ENCODE measurements around the gene TSPAN4.

TSPAN4 gene

GRCh38 chr11:898540-899190 lies 56.0 kb downstream of the TSPAN4 start:
- Histone ChIP-seq H3K18ac (ENCODE audit: low read length) (no peak overlapping the region), H4K5ac (ENCODE audit: low read length) (no peak overlapping the region), H4K8ac (ENCODE audit: low read depth, low read length) (no peak overlapping the region), H3K79me2 (ENCODE audit: control insufficient read depth, insufficient read depth, low read length) (no peaks in the 10 kb centered on the region), H3K36me3 (ENCODE audit: control insufficient read depth, insufficient read depth, low read length) (peaks cover 11% of the 10 kb centered on the region), H2BK5ac (ENCODE audit: low read length) (no peak overlapping the region), H3K56ac (ENCODE audit: low read length) (no peak overlapping the region), H3K27ac (ENCODE audit: low read depth, low read length) (no peak overlapping the region), H3K4ac (ENCODE audit: low read depth, low read length) (no peak overlapping the region), H3K27me3 (ENCODE audit: insufficient read depth, low read length, poor library complexity) (no peaks in the 10 kb centered on the region), H3K4me2 (ENCODE audit: low read length) (no peak overlapping the region), H2BK15ac (replicated peaks; ENCODE audit: low read depth) (no peak overlapping the region), H2AK5ac (ENCODE audit: low read length) (no peak overlapping the region), H3K4me1 (ENCODE audit: control insufficient read depth, low read depth, low read length) (no peaks in the 10 kb centered on the region), H3K4me3 (ENCODE audit: low read length) (no peak overlapping the region), H3K23ac (ENCODE audit: low read length) (no peak overlapping the region), H3K9ac (ENCODE audit: low read length) (no peak overlapping the region), H2BK120ac (ENCODE audit: low read depth, low read length) (no peak overlapping the region), H3K79me1 (ENCODE audit: low read length) (no peaks in the 10 kb centered on the region)
- WGBS (ENCODE audit: extremely low coverage, insufficient coverage, low lambda C conversion rate), result no CpG with 5 or more reads among the region's 22 CpGs
- DNase-seq, result peak; percentile 31

GRCh38 chr11:899724-900123 lies 57.1 kb downstream of the TSPAN4 start:
- no peaks in the 10 kb centered on the region for H3K4me1 ChIP-seq (ENCODE audit: control insufficient read depth, low read depth, low read length)
- no peak overlapping the region for H3K18ac ChIP-seq (ENCODE audit: low read length)
- H3K36me3 ChIP-seq (ENCODE audit: control insufficient read depth, insufficient read depth, low read length), result peaks cover 13% of the 10 kb centered on the region
- no peaks in the 10 kb centered on the region for H3K27me3 ChIP-seq (ENCODE audit: insufficient read depth, low read length, poor library complexity)
- no peak overlapping the region for H2AK5ac ChIP-seq (ENCODE audit: low read length)
- H2BK120ac ChIP-seq (ENCODE audit: low read depth, low read length), result no peak overlapping the region
- no peak overlapping the region for H2BK15ac ChIP-seq (replicated peaks; ENCODE audit: low read depth)
- H2BK5ac ChIP-seq (ENCODE audit: low read length), result no peak overlapping the region
- H3K79me1 ChIP-seq (ENCODE audit: low read length), result no peaks in the 10 kb centered on the region
- no peak overlapping the region for H4K5ac ChIP-seq (ENCODE audit: low read length)
- no peak overlapping the region for H3K4ac ChIP-seq (ENCODE audit: low read depth, low read length)
- no peak overlapping the region for H3K23ac ChIP-seq (ENCODE audit: low read length)
- no peak overlapping the region for H3K9ac ChIP-seq (ENCODE audit: low read length)
- no peak overlapping the region for H3K4me2 ChIP-seq (ENCODE audit: low read length)
- DNase-seq, result no peak
- H3K4me3 ChIP-seq (ENCODE audit: low read length), result no peak overlapping the region
- no peak overlapping the region for H3K56ac ChIP-seq (ENCODE audit: low read length)
- H3K27ac ChIP-seq (ENCODE audit: low read depth, low read length), result no peak overlapping the region
- WGBS (ENCODE audit: extremely low coverage, insufficient coverage, low lambda C conversion rate), result no CpG with 5 or more reads among the region's 11 CpGs
- no peaks in the 10 kb centered on the region for H3K79me2 ChIP-seq (ENCODE audit: control insufficient read depth, insufficient read depth, low read length)
- H4K8ac ChIP-seq (ENCODE audit: low read depth, low read length), result no peak overlapping the region

- H3K9ac ChIP-seq (ENCODE audit: low read length), result no peak overlapping the region
- no peak overlapping the region for H3K18ac ChIP-seq (ENCODE audit: low read length)
- H3K4me2 ChIP-seq (ENCODE audit: low read length), result no peak overlapping the region
- H2BK5ac ChIP-seq (ENCODE audit: low read length), result no peak overlapping the region
- H2BK15ac ChIP-seq (replicated peaks; ENCODE audit: low read depth), result no peak overlapping the region
- no CpG with 5 or more reads among the region's 7 CpGs for WGBS (ENCODE audit: extremely low coverage, insufficient coverage, low lambda C conversion rate)
- H3K4ac ChIP-seq (ENCODE audit: low read depth, low read length), result no peak overlapping the region
- no peak for DNase-seq
- H4K8ac ChIP-seq (ENCODE audit: low read depth, low read length), result no peak overlapping the region
- H3K27me3 ChIP-seq (ENCODE audit: insufficient read depth, low read length, poor library complexity), result no peaks in the 10 kb centered on the region
- no peak overlapping the region for H3K4me3 ChIP-seq (ENCODE audit: low read length)
- H3K27ac ChIP-seq (ENCODE audit: low read depth, low read length), result no peak overlapping the region
- no peak overlapping the region for H2BK120ac ChIP-seq (ENCODE audit: low read depth, low read length)
- no peaks in the 10 kb centered on the region for H3K79me2 ChIP-seq (ENCODE audit: control insufficient read depth, insufficient read depth, low read length)
- H3K23ac ChIP-seq (ENCODE audit: low read length), result no peak overlapping the region
- no peak overlapping the region for H4K5ac ChIP-seq (ENCODE audit: low read length)
- H3K56ac ChIP-seq (ENCODE audit: low read length), result no peak overlapping the region
- H3K36me3 ChIP-seq (ENCODE audit: control insufficient read depth, insufficient read depth, low read length), result peaks cover 13% of the 10 kb centered on the region
- no peaks in the 10 kb centered on the region for H3K4me1 ChIP-seq (ENCODE audit: control insufficient read depth, low read depth, low read length)
- no peaks in the 10 kb centered on the region for H3K79me1 ChIP-seq (ENCODE audit: low read length)
- no peak overlapping the region for H2AK5ac ChIP-seq (ENCODE audit: low read length)
Observed at GRCh38 chr11:900545-900944, 57.9 kb downstream of the TSPAN4 start.

- H2BK120ac ChIP-seq (ENCODE audit: low read depth, low read length), result no peak overlapping the region
- no peak overlapping the region for H2AK5ac ChIP-seq (ENCODE audit: low read length)
- no peak overlapping the region for H4K5ac ChIP-seq (ENCODE audit: low read length)
- H3K4me2 ChIP-seq (ENCODE audit: low read length), result no peak overlapping the region
- no peak overlapping the region for H2BK15ac ChIP-seq (replicated peaks; ENCODE audit: low read depth)
- no peak overlapping the region for H3K18ac ChIP-seq (ENCODE audit: low read length)
- H4K8ac ChIP-seq (ENCODE audit: low read depth, low read length), result no peak overlapping the region
- no peak for DNase-seq
- no peaks in the 10 kb centered on the region for H3K27me3 ChIP-seq (ENCODE audit: insufficient read depth, low read length, poor library complexity)
- no peak overlapping the region for H2BK5ac ChIP-seq (ENCODE audit: low read length)
- H3K9ac ChIP-seq (ENCODE audit: low read length), result no peak overlapping the region
- no peak overlapping the region for H3K27ac ChIP-seq (ENCODE audit: low read depth, low read length)
- H3K4me1 ChIP-seq (ENCODE audit: control insufficient read depth, low read depth, low read length), result no peaks in the 10 kb centered on the region
- H3K36me3 ChIP-seq (ENCODE audit: control insufficient read depth, insufficient read depth, low read length), result peaks cover 13% of the 10 kb centered on the region
- H3K4ac ChIP-seq (ENCODE audit: low read depth, low read length), result no peak overlapping the region
- no peaks in the 10 kb centered on the region for H3K79me1 ChIP-seq (ENCODE audit: low read length)
- 100% methylated on average over 1 of the region's 19 CpGs for WGBS (ENCODE audit: extremely low coverage, insufficient coverage, low lambda C conversion rate)
- H3K23ac ChIP-seq (ENCODE audit: low read length), result no peak overlapping the region
- H3K56ac ChIP-seq (ENCODE audit: low read length), result no peak overlapping the region
- no peaks in the 10 kb centered on the region for H3K79me2 ChIP-seq (ENCODE audit: control insufficient read depth, insufficient read depth, low read length)
- no peak overlapping the region for H3K4me3 ChIP-seq (ENCODE audit: low read length)
Observed at GRCh38 chr11:901452-902061, 58.9 kb downstream of the TSPAN4 start.

- no peak overlapping the region for H3K23ac ChIP-seq (ENCODE audit: low read length)
- no peak overlapping the region for H2BK15ac ChIP-seq (replicated peaks; ENCODE audit: low read depth)
- H2BK5ac ChIP-seq (ENCODE audit: low read length), result no peak overlapping the region
- H3K9ac ChIP-seq (ENCODE audit: low read length), result no peak overlapping the region
- DNase-seq, result no peak
- no peak overlapping the region for H2AK5ac ChIP-seq (ENCODE audit: low read length)
- no peaks in the 10 kb centered on the region for H3K4me1 ChIP-seq (ENCODE audit: control insufficient read depth, low read depth, low read length)
- H4K5ac ChIP-seq (ENCODE audit: low read length), result no peak overlapping the region
- H3K27me3 ChIP-seq (ENCODE audit: insufficient read depth, low read length, poor library complexity), result no peaks in the 10 kb centered on the region
- H4K8ac ChIP-seq (ENCODE audit: low read depth, low read length), result no peak overlapping the region
- H3K4me2 ChIP-seq (ENCODE audit: low read length), result no peak overlapping the region
- peaks cover 13% of the 10 kb centered on the region for H3K79me2 ChIP-seq (ENCODE audit: control insufficient read depth, insufficient read depth, low read length)
- H3K4ac ChIP-seq (ENCODE audit: low read depth, low read length), result no peak overlapping the region
- no peak overlapping the region for H3K56ac ChIP-seq (ENCODE audit: low read length)
- no CpG with 5 or more reads among the region's 7 CpGs for WGBS (ENCODE audit: extremely low coverage, insufficient coverage, low lambda C conversion rate)
- peaks cover 13% of the 10 kb centered on the region for H3K36me3 ChIP-seq (ENCODE audit: control insufficient read depth, insufficient read depth, low read length)
- H3K79me1 ChIP-seq (ENCODE audit: low read length), result peaks cover 13% of the 10 kb centered on the region
- H3K27ac ChIP-seq (ENCODE audit: low read depth, low read length), result no peak overlapping the region
- no peak overlapping the region for H3K4me3 ChIP-seq (ENCODE audit: low read length)
- no peak overlapping the region for H2BK120ac ChIP-seq (ENCODE audit: low read depth, low read length)
- no peak overlapping the region for H3K18ac ChIP-seq (ENCODE audit: low read length)
Observed at GRCh38 chr11:904380-904779, 61.7 kb downstream of the TSPAN4 start.

GRCh38 chr11:905952-906351 lies 63.3 kb downstream of the TSPAN4 start:
- Histone ChIP-seq H3K9ac (ENCODE audit: low read length) (no peak overlapping the region), H3K56ac (ENCODE audit: low read length) (no peak overlapping the region), H2BK5ac (ENCODE audit: low read length) (no peak overlapping the region), H3K79me2 (ENCODE audit: control insufficient read depth, insufficient read depth, low read length) (peaks cover 24% of the 10 kb centered on the region), H3K27me3 (ENCODE audit: insufficient read depth, low read length, poor library complexity) (no peaks in the 10 kb centered on the region), H3K4me3 (ENCODE audit: low read length) (no peak overlapping the region), H2BK15ac (replicated peaks; ENCODE audit: low read depth) (no peak overlapping the region), H2BK120ac (ENCODE audit: low read depth, low read length) (no peak overlapping the region), H3K23ac (ENCODE audit: low read length) (no peak overlapping the region), H3K18ac (ENCODE audit: low read length) (no peak overlapping the region), H3K27ac (ENCODE audit: low read depth, low read length) (no peak overlapping the region), H3K79me1 (ENCODE audit: low read length) (peaks cover 17% of the 10 kb centered on the region), H3K36me3 (ENCODE audit: control insufficient read depth, insufficient read depth, low read length) (peaks cover 13% of the 10 kb centered on the region), H4K5ac (ENCODE audit: low read length) (no peak overlapping the region), H4K8ac (ENCODE audit: low read depth, low read length) (no peak overlapping the region), H3K4me1 (ENCODE audit: control insufficient read depth, low read depth, low read length) (no peaks in the 10 kb centered on the region), H3K4me2 (ENCODE audit: low read length) (no peak overlapping the region), H3K4ac (ENCODE audit: low read depth, low read length) (no peak overlapping the region), H2AK5ac (ENCODE audit: low read length) (no peak overlapping the region)
- WGBS (ENCODE audit: extremely low coverage, insufficient coverage, low lambda C conversion rate), result no CpG with 5 or more reads among the region's 7 CpGs
- no peak for DNase-seq

Measured in mesendoderm (in vitro differentiated cells).